Measurements from ENCODE around the gene USP9Y. TPM values are rescaled to one million over a fixed set of nuclear protein-coding genes. Genes with fewer than 3 reads are reported as not detected.

USP9Y gene
- polyA plus RNA-seq, 1 donor from 2014 or later, result 164 TPM

GRCh38 chrY:12896973-12897372, 195.9 kb downstream of the USP9Y start:
- TF ChIP-seq MXI1 (conservative IDR thresholded peaks at IDR 0.05; ENCODE audit: poor library complexity, severe bottlenecking) (no peak), SMC3 (conservative IDR thresholded peaks at IDR 0.05; ENCODE audit: poor library complexity) (no peak), EP300 (conservative IDR thresholded peaks at IDR 0.05; ENCODE audit: poor library complexity, severe bottlenecking) (no peak), EZH2 (IDR thresholded peaks at IDR 0.05; ENCODE audit: borderline replicate concordance, insufficient read depth, low read length, poor library complexity, severe bottlenecking) (no peak), RAD21 (conservative IDR thresholded peaks at IDR 0.05) (no peak), TAF1 (IDR thresholded peaks at IDR 0.05; ENCODE audit: low read depth) (no peak), POLR2AphosphoS5 (IDR thresholded peaks at IDR 0.05) (no peak)
- TF ChIP-seq, protein P1, sequence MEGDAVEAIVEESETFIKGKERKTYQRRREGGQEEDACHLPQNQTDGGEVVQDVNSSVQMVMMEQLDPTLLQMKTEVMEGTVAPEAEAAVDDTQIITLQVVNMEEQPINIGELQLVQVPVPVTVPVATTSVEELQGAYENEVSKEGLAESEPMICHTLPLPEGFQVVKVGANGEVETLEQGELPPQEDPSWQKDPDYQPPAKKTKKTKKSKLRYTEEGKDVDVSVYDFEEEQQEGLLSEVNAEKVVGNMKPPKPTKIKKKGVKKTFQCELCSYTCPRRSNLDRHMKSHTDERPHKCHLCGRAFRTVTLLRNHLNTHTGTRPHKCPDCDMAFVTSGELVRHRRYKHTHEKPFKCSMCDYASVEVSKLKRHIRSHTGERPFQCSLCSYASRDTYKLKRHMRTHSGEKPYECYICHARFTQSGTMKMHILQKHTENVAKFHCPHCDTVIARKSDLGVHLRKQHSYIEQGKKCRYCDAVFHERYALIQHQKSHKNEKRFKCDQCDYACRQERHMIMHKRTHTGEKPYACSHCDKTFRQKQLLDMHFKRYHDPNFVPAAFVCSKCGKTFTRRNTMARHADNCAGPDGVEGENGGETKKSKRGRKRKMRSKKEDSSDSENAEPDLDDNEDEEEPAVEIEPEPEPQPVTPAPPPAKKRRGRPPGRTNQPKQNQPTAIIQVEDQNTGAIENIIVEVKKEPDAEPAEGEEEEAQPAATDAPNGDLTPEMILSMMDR (IDR thresholded peaks at IDR 0.05; ENCODE audit: poor library complexity, severe bottlenecking), result no peak
- TF ChIP-seq, protein P2, sequence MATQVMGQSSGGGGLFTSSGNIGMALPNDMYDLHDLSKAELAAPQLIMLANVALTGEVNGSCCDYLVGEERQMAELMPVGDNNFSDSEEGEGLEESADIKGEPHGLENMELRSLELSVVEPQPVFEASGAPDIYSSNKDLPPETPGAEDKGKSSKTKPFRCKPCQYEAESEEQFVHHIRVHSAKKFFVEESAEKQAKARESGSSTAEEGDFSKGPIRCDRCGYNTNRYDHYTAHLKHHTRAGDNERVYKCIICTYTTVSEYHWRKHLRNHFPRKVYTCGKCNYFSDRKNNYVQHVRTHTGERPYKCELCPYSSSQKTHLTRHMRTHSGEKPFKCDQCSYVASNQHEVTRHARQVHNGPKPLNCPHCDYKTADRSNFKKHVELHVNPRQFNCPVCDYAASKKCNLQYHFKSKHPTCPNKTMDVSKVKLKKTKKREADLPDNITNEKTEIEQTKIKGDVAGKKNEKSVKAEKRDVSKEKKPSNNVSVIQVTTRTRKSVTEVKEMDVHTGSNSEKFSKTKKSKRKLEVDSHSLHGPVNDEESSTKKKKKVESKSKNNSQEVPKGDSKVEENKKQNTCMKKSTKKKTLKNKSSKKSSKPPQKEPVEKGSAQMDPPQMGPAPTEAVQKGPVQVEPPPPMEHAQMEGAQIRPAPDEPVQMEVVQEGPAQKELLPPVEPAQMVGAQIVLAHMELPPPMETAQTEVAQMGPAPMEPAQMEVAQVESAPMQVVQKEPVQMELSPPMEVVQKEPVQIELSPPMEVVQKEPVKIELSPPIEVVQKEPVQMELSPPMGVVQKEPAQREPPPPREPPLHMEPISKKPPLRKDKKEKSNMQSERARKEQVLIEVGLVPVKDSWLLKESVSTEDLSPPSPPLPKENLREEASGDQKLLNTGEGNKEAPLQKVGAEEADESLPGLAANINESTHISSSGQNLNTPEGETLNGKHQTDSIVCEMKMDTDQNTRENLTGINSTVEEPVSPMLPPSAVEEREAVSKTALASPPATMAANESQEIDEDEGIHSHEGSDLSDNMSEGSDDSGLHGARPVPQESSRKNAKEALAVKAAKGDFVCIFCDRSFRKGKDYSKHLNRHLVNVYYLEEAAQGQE (IDR thresholded peaks at IDR 0.05; ENCODE audit: borderline replicate concordance), result no peak
- Histone ChIP-seq H3K36me3 (ENCODE audit: insufficient read depth, low read length) (no peaks in the 10 kb centered on the region), H3K27me3 (ENCODE audit: insufficient read depth, low read depth, low read length) (no peaks in the 10 kb centered on the region), H3K27ac (ENCODE audit: low read length) (no peak overlapping the region), H3K79me2 (replicated peaks; ENCODE audit: insufficient read depth, low read length) (no peaks in the 10 kb centered on the region), H3K9ac (ENCODE audit: low read length) (no peak overlapping the region), H3K9me2 (ENCODE audit: insufficient read depth, low read length) (no peaks in the 10 kb centered on the region), H3K4me3 (ENCODE audit: low read length) (no peak overlapping the region), H3K9me3 (ENCODE audit: low read length) (no peaks in the 10 kb centered on the region), H3F3A (ENCODE audit: insufficient read depth, low read length, poor library complexity, severe bottlenecking) (no peaks in the 10 kb centered on the region), H3K4me2 (ENCODE audit: low read length) (no peak overlapping the region), H2AFZ (ENCODE audit: low read depth, low read length) (no peak overlapping the region), H4K20me1 (ENCODE audit: insufficient read depth) (no peaks in the 10 kb centered on the region)

GRCh38 chrY:12898604-12899003, 197.6 kb downstream of the USP9Y start:
- H2AFZ ChIP-seq (ENCODE audit: low read depth, low read length), result no peak overlapping the region
- no peak overlapping the region for H3K27ac ChIP-seq (ENCODE audit: low read length)
- H3K9me2 ChIP-seq (ENCODE audit: insufficient read depth, low read length), result no peaks in the 10 kb centered on the region
- TF ChIP-seq MXI1 (conservative IDR thresholded peaks at IDR 0.05; ENCODE audit: poor library complexity, severe bottlenecking), result no peak
- TF ChIP-seq TAF1 (IDR thresholded peaks at IDR 0.05; ENCODE audit: low read depth), result no peak
- no peak for TF ChIP-seq RAD21 (conservative IDR thresholded peaks at IDR 0.05)
- no peak for TF ChIP-seq EZH2 (IDR thresholded peaks at IDR 0.05; ENCODE audit: borderline replicate concordance, insufficient read depth, low read length, poor library complexity, severe bottlenecking)
- TF ChIP-seq, protein P2 (IDR thresholded peaks at IDR 0.05; ENCODE audit: borderline replicate concordance), result no peak
- TF ChIP-seq, protein P1 (IDR thresholded peaks at IDR 0.05; ENCODE audit: poor library complexity, severe bottlenecking), result no peak
- no peak for TF ChIP-seq POLR2AphosphoS5 (IDR thresholded peaks at IDR 0.05)
- TF ChIP-seq EP300 (conservative IDR thresholded peaks at IDR 0.05; ENCODE audit: poor library complexity, severe bottlenecking), result no peak
- TF ChIP-seq SMC3 (conservative IDR thresholded peaks at IDR 0.05; ENCODE audit: poor library complexity), result no peak
- no peaks in the 10 kb centered on the region for H3K36me3 ChIP-seq (ENCODE audit: insufficient read depth, low read length)
- H3K9ac ChIP-seq (ENCODE audit: low read length), result no peak overlapping the region
- no peaks in the 10 kb centered on the region for H3K27me3 ChIP-seq (ENCODE audit: insufficient read depth, low read depth, low read length)
- no peak overlapping the region for H3K4me2 ChIP-seq (ENCODE audit: low read length)
- H3K79me2 ChIP-seq (replicated peaks; ENCODE audit: insufficient read depth, low read length), result no peaks in the 10 kb centered on the region
- no peak overlapping the region for H3K4me3 ChIP-seq (ENCODE audit: low read length)
- H4K20me1 ChIP-seq (ENCODE audit: insufficient read depth), result no peaks in the 10 kb centered on the region
- H3K9me3 ChIP-seq (ENCODE audit: low read length), result no peaks in the 10 kb centered on the region
- H3F3A ChIP-seq (ENCODE audit: insufficient read depth, low read length, poor library complexity, severe bottlenecking), result no peaks in the 10 kb centered on the region
